ENCODE results near the gene NFIX. TPM values are rescaled to one million over a fixed set of nuclear protein-coding genes. Genes with fewer than 3 reads are reported as not detected.

Gene NFIX
- total and polyA plus RNA-seq, 9 of the 15 experiments (the other 6 are each of a cell fraction or from before 2014, with no cell fraction given) = 0.28 to 26.8 (median 5.4) TPM

DNA sequence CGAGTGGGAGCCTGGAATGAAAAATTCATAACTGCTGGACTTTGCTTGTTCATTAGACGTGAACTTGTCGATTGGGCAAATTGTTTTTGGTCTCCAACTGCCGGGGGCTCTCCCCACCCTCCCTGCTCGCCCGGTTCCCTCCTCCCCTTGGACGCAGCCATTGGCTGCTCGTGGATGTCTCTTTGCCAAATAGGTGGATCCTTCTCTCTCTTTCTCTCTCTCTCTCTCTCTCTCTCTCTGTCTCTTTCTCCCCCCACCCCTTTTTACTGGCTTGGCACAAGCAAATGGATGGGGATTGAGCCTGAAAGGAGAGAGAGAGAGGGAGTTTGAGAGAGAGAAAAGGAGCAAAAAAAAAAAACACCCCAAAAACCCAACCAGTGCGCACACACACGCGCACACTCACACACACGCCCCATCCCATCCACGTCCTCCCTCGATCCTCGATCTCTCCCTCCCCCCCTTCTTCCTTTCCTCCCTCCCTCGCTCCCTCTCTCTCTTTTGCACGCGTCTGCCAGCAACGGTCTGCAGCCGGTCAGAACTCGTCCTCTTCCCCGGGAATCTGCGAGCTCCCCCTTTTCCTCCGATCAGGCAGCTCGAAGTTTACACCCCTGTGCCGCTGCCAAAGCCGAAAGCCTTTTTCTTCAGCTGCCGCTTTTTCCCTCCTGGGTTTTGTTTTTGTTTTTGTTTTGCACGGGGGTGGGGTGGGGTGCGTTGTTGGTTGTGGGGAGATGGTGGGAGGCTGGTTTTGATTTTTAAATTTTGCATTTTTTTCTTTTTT, 27.8 kb downstream of the NFIX start (continued):
- TF ChIP-seq, protein P1, sequence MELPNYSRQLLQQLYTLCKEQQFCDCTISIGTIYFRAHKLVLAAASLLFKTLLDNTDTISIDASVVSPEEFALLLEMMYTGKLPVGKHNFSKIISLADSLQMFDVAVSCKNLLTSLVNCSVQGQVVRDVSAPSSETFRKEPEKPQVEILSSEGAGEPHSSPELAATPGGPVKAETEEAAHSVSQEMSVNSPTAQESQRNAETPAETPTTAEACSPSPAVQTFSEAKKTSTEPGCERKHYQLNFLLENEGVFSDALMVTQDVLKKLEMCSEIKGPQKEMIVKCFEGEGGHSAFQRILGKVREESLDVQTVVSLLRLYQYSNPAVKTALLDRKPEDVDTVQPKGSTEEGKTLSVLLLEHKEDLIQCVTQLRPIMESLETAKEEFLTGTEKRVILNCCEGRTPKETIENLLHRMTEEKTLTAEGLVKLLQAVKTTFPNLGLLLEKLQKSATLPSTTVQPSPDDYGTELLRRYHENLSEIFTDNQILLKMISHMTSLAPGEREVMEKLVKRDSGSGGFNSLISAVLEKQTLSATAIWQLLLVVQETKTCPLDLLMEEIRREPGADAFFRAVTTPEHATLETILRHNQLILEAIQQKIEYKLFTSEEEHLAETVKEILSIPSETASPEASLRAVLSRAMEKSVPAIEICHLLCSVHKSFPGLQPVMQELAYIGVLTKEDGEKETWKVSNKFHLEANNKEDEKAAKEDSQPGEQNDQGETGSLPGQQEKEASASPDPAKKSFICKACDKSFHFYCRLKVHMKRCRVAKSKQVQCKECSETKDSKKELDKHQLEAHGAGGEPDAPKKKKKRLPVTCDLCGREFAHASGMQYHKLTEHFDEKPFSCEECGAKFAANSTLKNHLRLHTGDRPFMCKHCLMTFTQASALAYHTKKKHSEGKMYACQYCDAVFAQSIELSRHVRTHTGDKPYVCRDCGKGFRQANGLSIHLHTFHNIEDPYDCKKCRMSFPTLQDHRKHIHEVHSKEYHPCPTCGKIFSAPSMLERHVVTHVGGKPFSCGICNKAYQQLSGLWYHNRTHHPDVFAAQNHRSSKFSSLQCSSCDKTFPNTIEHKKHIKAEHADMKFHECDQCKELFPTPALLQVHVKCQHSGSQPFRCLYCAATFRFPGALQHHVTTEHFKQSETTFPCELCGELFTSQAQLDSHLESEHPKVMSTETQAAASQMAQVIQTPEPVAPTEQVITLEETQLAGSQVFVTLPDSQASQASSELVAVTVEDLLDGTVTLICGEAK (IDR thresholded peaks at IDR 0.05) = peak; percentile 61
- TF ChIP-seq, protein P1 (CRISPR knock-in tag; IDR thresholded peaks at IDR 0.05) = no peak
- no peak for TF ChIP-seq SPI1 (IDR thresholded peaks at IDR 0.05; ENCODE audit: borderline replicate concordance, low read depth, low read length)
- no peak for TF ChIP-seq SIN3A (IDR thresholded peaks at IDR 0.05; ENCODE audit: borderline replicate concordance in 2 of 2, control insufficient read depth in 1 of 2, low read depth in 2 of 2, low read length in 2 of 2)
- TF ChIP-seq TAF7 (tag; IDR thresholded peaks at IDR 0.05) = no peak
- TF ChIP-seq BDP1 (IDR thresholded peaks at IDR 0.05; ENCODE audit: insufficient read depth, insufficient read length) = no peak
- no peak for TF ChIP-seq ZNF140 (CRISPR knock-in tag; IDR thresholded peaks at IDR 0.05)
- peak; percentile 66; the same call in 1 of the 2 replicates for TF ChIP-seq CREB3L1 (IDR thresholded peaks at IDR 0.05; ENCODE audit: borderline replicate concordance, low read depth)
- TF ChIP-seq PCBP1 (IDR thresholded peaks at IDR 0.05; ENCODE audit: low read depth, low read length, poor library complexity, severe bottlenecking) = no peak
- TF ChIP-seq, protein P2, sequence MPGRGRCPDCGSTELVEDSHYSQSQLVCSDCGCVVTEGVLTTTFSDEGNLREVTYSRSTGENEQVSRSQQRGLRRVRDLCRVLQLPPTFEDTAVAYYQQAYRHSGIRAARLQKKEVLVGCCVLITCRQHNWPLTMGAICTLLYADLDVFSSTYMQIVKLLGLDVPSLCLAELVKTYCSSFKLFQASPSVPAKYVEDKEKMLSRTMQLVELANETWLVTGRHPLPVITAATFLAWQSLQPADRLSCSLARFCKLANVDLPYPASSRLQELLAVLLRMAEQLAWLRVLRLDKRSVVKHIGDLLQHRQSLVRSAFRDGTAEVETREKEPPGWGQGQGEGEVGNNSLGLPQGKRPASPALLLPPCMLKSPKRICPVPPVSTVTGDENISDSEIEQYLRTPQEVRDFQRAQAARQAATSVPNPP (IDR thresholded peaks at IDR 0.05; ENCODE audit: borderline replicate concordance, insufficient read depth, insufficient read length) = no peak
- TF ChIP-seq FUS (optimal IDR thresholded peaks at IDR 0.05; ENCODE audit: low read depth, low read length) = no peak
- 0 out of 2 replicates have a peak, but pooled peaks have one; percentile 40 for TF ChIP-seq ARID2 (IDR thresholded peaks at IDR 0.05)
- no peak for TF ChIP-seq MCM2 (IDR thresholded peaks at IDR 0.05; ENCODE audit: low read depth)
- TF ChIP-seq MXD1 (CRISPR knock-in tag; IDR thresholded peaks at IDR 0.05; ENCODE audit: borderline replicate concordance, poor library complexity, severe bottlenecking) = no peak
